ENCODE data around the gene ADGRG3.
"Not testable (repeated sequence)": the region's sequence is repeated elsewhere in the genome, so short reads cannot be mapped to it uniquely, and the experiment has no call there.

Gene ADGRG3

DNA sequence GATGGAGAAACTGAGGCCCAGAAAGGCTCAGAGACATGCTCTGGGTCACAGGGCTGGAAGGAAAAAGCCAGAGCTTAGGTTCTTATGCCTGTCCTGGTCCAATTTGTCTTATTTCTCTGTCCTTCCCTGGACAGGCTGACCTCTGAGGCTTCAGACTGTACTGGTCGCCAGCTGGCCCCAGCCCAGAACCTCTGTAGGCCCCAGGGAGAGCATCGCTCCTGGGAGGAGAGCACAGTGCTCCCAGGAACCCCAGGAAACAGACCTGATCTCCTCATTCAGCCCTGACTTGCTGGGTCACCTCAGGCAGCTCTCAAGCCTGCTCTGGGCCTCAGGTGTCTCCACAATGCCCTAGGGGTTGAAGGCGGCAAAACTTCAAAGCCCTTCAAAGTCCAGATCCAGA is 31.4 kb downstream of the ADGRG3 start:
- no peak for DNase-seq

DNA sequence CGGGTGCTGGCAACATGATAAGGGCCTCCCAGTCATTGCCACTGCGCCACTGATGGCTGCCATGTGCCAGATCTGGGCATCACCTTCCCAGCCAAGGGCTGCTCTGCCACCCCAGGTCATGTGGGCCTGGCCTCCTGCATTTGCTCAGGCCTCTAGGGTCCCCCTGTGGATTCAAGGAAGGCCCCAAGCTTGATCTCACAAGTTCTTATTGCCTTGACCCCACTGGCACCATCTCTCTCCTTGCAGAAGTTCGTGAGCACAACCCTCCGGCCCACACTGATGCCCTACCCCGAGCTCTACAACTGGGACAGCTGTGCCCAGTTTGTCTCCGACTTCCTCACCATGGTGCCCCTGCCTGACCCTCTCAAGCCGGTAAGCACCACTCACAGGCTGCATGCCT is 31.8 kb downstream of the ADGRG3 start:
- DNase-seq, result no peak

DNA sequence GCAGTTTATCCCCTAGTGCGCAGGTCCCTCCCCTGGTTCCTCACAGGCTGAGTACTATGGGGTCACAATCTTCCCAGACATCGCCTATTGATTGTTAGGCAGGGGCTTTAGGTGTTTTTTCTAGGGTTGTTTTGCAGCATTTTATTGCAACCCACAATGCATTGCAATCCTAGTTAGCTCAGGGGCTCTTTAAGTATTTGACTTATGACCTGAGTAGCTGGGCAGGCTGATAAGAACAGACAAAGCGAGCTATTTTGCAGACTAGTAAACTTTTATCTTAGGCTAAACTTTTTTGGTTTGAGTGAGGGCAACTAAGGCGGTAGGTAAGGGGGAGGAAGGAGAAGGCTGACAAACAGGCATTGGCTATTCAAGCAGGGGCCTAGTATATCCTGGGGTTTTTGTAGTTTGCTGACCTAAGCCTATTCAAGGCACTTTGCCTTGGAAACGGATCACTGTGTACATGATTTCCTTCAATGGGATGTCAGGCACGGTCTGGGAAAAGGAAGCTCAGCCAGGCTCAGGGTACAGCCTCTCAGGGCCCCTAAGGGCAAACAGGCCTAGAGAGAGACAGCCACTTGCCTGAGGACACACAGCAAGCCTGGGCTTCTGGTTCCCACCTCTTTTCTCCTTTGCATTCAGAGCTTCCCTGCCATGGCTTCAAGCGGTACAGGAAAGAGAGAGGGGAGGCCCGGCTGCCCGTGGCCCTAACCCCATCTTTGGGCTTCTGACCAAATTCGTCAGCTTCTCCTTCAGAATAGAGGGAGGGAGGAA is 32.9 kb downstream of the ADGRG3 start:
- no peak for DNase-seq

DNA sequence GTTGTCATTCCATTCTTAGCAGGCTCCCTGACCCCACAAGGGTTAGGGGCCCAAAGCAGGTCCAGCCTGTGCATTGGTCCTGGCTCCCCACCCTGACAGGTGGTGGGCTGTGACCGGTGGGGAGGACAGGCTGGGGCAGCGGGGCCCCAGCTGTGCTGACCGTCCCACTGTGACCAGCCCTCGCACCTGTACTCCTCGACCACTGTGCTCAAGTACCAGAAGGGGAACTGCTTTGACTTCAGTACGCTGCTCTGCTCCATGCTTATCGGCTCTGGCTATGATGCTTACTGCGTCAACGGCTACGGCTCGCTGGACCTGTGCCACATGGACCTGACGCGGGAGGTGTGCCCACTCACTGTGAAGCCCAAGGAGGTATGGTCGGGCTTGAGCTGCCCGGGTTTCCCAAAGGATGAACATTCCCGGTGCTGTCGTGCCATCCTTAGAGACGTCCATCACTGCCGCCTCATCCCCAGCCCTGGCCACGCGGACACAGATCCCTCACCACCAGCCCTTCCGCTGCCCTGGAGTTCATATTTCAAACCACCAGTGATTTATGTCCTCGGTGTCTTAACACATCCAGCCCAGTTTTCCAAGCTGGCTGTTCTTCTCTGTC is 33.8 kb downstream of the ADGRG3 start:
- DNase-seq, result no peak

DNA sequence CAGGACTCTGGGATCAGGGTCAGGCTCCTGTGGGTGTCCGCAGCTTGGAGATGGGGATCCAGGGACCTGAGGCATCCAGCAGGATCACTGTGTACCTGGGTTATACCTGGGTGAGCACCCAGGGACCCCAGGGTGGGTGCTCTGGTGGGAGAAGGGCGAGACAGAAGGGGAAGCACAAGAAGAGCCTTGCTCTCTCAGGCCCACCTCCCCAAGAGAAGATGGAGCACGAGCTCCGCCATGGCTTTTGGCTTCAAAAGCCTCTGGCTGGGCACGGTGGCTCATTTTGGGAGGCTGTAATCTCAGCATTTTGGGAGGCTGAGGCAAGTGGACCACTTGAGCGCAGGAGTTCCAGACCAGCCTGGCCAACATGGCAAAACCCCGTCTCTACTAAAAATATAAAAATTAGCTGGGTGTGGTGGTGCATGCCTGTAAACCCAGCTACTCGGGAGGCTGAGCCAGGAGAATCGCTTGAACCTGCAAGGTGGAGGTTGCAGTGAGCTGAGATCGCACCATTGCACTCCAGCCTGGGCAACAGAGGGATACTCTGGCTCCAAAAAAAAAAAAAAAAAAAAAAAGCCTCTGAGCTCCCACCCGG is 35.4 kb downstream of the ADGRG3 start:
- no peak for DNase-seq

DNA sequence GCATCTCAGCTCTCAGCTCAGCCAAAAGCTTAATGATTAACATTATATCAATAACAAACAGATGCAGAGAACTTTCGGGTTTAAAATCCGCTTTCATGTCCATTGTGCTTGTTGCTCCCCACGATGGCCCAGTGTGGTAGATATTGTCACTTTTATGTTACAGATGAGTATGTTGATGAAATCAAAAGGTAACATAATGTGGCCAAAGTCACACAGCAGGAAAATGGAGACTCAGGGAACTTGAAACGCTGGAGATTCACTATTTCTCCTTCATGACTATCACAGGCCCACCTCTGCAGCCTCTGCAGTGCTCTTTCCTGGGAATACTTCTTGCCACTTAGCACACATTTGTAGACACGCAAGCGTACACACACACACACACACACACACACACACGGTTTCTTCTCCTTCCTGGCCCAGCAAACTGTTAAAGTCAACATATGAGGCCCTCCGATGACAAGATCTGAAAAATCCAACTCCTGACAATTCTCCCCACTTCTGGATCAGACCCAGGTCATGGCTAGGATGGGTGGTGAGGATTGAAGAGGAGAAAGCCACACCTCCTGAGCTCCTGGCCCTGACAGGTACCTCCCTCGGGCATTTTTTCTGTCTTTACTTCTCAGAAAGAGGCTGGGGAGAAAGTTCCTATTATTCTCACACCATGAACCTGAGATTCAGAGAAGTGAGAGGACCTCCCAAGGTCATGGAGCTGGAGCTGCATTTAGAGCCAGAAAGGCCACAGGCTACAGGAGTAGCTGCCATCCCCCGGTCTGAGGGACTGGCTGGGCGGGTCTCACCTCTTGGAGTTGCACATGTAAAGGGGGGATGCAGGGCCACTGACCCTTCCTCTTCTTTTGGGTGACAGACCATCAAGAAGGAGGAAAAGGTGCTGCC is 36.2 kb downstream of the ADGRG3 start:
- no peak for DNase-seq

DNA sequence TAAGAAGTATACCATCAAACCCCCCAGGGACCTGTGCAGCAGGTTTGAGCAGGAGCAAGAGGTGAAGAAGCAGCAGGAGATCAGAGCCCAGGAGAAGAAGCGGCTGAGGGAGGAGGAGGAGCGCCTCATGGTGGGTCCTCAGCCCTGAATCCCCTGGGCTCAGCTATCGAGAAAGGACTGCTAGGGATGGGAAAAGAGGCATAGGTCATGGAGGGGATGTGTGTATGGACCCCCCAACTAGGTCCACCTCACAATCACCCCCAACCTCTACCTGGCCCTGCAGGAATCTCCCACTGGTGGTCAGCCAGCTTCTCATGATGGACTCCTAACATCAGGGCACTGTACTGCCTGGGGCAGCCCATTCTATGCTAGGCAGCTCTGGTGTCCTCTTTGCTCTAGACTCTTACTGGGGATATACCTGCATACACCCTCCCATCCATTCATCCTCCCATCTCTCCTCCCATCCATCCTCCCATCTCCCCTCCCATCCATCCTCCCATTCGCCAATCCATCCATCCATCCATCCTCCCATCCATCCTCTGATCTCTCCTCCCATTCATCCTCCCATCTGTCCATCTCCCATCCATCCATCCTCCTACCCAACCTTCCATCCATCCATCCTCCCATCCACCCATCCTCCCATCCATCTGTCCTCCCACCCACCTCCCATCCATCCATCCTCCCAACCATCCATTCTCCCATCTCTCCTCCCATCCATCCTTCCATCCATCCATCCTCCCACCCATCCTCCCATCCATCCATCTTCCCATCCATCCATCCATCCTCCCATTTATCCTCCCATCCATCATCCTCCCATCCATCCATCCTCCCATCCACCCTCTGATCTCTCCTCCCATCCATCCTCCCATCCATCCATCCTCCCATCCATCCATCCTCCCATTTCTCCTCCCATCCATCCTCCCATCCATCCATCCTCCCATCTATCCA is 37.1 kb downstream of the ADGRG3 start:
- DNase-seq, result no peak

DNA sequence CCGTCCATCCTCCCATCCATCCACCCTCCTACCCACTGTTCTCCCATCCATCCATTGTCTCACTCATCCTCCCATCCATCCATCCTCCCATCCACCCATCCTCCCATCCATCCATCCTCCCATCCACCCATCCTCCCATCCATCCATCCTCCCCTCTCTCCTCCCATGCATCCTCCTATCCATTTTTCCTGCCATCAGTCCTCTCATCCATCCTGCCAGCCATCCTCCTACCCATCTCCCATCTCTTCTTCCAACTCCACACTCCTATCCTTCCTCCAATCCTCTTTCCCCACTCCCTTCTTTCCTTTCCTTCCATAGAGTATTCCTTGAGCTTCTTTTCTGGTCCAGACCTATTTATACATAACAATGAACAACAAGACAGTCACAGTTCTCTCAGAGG is 38.6 kb downstream of the ADGRG3 start:
- DNase-seq, result no peak

DNA sequence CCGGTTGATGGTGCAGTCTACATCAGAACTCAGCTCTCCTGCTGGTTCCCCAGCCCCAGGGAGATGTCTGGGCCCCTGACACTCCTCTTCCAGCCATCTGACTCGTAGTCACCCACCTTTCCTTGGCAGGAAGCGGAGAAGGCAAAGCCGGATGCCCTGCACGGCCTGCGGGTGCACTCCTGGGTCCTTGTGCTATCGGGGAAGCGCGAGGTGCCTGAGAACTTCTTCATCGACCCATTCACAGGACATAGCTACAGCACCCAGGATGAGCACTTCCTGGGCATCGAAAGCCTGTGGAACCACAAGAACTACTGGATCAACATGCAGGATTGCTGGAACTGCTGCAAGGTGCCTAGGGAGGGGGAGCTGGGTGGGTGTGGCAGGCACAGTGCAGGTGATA is 39.2 kb downstream of the ADGRG3 start:
- DNase-seq, result no peak

DNA sequence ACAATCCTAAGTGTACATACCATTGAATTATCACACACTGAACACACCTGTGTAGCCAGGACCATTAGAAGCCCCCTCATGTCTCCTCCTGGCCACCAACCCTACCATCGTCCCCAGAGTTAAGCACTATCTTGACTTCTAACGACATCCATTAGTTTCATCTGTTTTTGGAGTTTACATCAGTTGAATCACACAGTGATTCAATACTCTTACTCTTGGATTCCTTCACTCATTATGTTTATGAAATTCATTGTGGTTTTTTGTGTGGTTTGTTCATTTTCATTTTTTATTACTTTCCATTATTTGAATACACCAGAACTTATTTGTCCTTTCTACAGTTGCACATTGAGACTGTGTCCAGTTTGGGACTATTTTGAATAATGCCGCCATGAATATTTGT is 40.1 kb downstream of the ADGRG3 start:
- DNase-seq, result no peak

DNA sequence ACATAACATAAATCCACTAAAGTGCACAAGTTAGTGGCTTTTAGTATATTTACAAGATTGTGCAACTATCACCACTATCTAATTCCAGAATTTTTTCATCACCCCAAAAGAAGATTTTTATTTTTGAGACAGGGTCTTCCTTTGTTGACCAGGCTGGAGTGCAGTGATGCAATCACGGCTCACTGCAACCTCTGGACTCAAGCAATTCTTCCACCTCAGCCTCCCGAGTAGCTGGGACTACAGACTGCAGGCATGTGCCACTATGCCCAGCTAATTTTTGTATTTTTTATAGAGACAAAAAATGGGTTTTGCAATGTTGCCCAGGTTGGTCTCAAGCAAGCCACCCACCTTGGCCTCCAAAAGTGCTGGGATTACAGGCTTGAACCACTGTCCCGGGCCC is 41.6 kb downstream of the ADGRG3 start:
- no peak for DNase-seq

DNA sequence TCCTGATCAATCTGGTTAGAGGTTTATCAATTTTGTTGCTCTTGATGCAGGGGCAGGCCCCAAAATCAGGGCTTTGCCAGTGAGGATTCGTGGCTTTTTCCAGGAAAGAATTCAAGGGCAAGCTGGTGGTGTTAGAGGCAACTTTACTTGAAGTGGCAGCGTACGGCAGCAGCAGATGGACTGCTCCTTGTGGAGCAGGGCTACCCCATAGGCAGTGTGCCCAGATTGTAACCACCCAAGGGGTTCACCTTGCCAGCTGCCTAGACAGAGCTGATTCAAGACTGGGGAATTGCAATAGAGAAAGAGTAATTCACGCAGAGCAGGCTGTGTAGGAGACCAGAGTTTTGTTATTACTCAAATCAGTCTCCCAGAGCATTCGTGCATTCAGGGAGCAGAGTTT is 43.2 kb downstream of the ADGRG3 start:
- no peak for DNase-seq

DNA sequence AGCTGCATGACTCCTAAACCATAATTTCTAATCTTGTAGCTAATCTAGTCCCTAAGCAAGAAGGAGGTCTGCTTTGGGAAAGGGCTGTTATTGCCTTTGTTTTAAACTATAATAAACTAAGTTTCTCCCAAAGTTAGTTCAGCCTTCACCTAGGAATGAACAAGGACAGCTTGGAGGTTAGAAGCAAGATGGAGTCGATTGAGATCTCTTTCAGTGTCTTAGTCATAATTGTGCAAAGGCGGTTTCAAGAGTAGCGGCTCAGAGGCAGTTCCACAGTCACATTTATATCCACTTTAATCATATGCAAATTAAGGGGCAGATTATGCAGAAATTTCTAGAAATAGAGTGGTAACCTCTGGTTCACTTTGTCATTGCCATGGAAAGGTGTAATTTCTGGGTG is 43.9 kb downstream of the ADGRG3 start:
- no peak for DNase-seq

DNA sequence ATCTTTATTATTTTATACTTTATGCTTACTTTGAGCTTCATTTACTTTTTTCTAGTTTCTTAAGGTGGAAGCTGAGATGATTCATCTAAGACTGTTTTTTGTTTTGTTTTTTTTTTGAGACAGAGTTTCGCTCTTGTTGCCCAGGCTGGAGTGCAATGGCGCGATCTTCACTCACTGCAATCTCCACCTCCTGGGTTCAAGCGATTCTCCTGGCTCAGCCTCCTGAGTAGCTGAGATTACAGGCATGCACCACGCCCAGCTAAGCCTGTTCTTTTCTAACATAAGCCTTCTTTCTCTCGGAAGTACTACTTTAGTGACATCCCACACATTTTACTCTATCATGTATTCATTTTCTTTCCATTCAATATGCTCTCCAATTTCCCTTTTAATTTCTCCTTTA is 44.5 kb downstream of the ADGRG3 start:
- DNase-seq, result not testable (repeated sequence)

DNA sequence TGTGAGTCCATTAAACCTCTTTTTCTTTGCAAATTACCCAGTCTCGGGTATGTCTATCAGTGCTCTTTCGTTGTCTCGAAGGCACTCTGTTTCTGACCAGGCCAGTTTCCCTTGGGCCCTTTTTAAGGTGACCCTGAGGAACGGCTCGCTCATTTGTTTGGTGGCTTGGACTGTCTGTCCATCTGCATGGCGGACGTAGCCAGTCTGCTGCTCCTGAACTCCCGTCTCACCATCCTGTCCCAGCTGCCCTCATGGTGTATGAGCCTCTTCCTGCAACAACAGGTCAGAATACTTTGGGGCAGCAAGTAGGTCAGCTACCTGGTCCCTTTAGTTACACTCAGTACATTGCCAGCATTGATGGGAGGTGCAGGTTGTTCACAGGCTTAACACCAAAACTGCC is 45.5 kb downstream of the ADGRG3 start:
- no peak for DNase-seq

DNA sequence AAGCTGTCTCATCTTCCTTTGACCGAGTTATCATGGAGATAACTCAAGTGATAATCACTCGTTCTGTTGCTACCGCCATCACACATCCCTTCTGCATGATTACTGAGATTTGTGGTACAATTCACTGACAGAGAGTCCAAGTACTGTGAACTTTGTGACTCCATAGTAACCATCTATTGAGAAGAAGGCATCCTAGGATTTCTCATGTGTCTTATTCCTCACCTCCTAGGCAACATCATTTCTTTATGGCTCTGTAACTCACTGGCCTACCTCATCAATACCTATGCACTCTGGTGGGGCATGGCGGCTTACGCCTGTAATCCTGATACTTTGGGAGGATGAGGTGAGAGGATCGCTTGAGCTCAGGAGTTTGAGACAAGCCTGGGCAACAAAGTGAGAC is 45.9 kb downstream of the ADGRG3 start:
- no peak for DNase-seq

DNA sequence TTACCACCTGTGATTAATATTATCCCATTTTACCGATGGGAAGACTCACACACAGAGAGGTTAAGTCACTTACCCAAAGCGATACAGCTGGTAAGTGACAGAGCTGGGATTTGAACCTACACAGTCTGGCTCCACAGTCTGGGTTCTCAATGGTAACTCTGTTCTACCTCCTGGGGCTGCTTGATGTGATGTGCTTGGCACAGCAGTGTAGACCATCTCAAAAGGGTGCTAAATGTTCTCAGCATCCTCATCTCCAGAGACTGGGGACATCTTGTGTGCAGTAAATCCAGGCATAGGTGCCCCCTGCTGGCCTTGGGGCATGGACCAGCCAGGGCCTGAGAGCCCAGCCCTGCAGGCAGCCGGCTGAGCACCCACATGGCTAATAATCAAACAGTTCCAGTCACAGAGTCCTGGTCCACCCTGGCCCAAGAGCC is 52.1 kb downstream of the ADGRG3 start:
- DNase-seq, result peak; percentile 23

DNA sequence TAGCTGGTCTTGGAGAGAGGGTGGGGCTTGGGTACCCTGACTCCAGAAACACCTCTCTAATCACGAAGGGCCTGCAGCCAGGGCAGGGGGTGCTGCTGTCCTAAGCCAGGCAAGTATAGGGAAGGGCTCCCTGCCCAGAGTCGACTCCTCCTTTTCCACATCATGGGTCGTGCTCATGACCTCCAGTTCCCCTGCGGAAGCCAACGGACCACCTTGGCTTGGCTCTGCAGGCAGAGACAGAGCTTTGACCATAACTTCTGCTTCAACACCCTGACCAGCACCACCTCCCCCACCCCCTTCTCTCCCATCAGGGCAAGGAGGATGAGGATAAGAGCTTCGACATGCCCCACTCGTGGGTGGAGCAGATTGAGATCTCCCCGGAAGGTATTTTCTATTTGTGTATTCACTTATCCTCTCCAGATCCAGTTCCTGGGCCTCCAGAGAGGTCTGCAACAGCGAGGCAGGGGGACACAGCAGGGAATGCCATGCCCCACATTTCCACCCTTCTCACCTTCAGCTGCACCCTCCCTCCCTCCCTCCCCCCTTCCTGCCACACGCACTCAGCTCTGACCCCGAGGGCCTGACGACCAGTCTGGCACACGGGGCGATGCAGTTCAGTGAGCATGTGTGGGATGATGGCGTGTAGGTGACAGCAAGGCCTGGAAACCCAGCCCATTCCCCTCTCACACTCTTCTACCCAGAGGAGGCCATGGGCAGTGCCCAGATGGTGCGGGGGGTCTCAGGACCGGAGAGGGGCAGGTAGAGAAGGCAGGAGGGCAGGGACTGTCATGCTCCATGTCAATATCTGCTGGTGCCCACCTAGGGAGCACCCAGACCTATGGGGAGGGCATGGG is 53.5 kb downstream of the ADGRG3 start:
- no peak for DNase-seq

DNA sequence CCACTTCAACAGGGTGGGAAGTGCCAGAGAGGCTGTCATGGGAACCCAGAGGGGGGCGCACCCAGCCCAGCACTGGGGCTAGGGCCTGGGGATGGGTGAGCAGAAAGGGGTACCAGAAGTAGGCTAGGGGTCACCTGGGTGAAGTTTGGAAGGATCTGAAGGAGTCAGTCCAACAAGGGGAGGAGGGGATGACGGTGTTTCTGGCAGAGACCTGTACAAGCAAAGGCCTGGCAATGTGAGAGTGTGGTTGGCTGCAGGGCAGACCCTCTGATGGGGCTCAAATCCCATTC is 54.0 kb downstream of the ADGRG3 start:
- no peak for DNase-seq

DNA sequence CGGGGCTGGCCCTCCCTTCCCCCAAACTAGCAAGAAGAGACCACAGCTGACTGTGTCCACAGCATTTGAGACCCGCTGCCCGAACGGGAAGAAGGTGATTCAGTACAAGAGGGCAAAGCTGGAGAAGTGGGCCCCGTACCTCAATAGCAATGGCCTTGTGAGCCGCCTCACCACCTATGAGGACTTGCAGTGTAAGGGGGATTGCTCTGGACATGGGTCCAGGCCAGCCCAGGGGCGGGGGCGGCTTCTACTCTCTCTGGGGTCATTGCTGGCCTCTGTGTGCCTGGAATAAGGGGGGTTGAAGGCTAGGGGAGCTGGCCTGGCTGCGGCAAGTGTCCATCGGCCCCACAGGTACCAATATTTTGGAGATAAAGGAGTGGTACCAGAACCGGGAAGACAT is 54.5 kb downstream of the ADGRG3 start:
- no peak for DNase-seq

DNA sequence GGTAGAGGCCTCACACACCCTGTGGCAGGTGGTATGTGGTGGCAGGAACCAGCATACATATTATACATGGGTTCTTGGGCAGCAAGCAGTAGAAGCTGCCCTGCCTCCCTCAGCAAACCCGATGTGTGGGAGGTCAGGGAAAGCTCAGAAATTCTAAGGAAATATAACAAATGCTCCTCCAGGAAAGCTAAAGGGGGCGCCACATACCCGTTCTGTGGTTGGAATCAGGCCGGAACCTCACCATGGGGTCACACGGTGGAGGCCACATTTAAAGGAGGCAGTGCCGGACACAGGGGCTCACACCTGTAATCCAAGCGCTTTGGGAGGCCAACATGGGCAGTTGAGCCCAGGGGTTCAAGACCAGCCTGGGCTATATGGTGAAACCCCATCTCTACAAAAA is 55.1 kb downstream of the ADGRG3 start:
- peak; percentile 16 for DNase-seq

DNA sequence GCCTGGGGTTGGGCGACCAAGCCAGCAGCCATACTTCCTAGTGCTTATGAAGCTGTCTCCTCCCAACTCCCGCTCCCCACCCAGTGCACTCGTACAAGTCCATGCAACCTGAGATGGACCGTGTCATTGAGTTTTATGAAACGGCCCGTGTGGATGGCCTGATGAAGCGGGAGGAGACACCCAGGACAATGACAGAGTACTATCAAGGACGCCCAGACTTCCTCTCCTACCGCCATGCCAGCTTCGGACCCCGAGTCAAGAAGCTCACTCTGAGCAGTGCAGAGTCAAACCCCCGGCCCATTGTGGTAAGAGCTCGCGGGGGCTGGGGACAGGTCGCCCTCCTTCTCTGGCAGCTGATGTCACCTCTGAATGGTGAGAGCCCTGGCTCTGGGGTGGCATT is 56.4 kb downstream of the ADGRG3 start:
- no peak for DNase-seq
